HepG2 (cell line): ENCODE results near the gene KIAA1328.

ENCODE experiments used
- EZH2 ChIP-seq: conservative IDR thresholded peaks from 2 replicates; pipeline ENCODE4 v1.6.1; 2012; ENCODE audit warnings: mild to moderate bottlenecking, low read depth, low read length, moderate library complexity
- FOSL1 ChIP-seq: sonication (generic); formaldehyde crosslinking; IDR thresholded peaks from 2 replicates; pipeline ENCODE4 v1.9.0; 2021; ENCODE audit warnings: missing genetic modification reagents, borderline replicate concordance
- GABPA ChIP-seq, 2 experiments: IDR thresholded peaks; 2 replicates each; pipeline ENCODE4 v1.6.1; 2011 to 2016; ENCODE audit warnings: low read depth in 2 of 2, low read length in 1 of 2, missing biosample characterization in 1 of 2, missing genetic modification characterization in 1 of 2
- XBP1 ChIP-seq: sonication (generic); formaldehyde crosslinking; IDR thresholded peaks from 2 replicates; pipeline ENCODE4 v1.5.0; 2020; ENCODE audit warnings: missing genetic modification reagents
- YY1 ChIP-seq: IDR thresholded peaks from 2 replicates; pipeline ENCODE4 v1.6.1; 2011; ENCODE audit warnings: low read length, low read depth, moderate library complexity, mild to moderate bottlenecking; ENCODE audit not compliant: insufficient read depth, insufficient replicate concordance
- ZNF12 ChIP-seq: sonication (generic); formaldehyde crosslinking; IDR thresholded peaks from 2 replicates; pipeline ENCODE4 v1.5.0; 2020; ENCODE audit warnings: missing genetic modification reagents
- TF ChIP-seq, protein P1 (sequence below): sonication (generic); formaldehyde crosslinking; IDR thresholded peaks from 2 replicates; pipeline ENCODE4 v1.8.1; 2023; ENCODE audit warnings: missing genetic modification reagents, mild to moderate bottlenecking, borderline replicate concordance
- TF ChIP-seq, protein P2 (sequence below): sonication (generic); formaldehyde crosslinking; IDR thresholded peaks from 2 replicates; pipeline ENCODE4 v1.4.0; 2020; ENCODE audit warnings: missing genetic modification reagents, borderline replicate concordance
- TF ChIP-seq, protein P3 (sequence below): sonication (generic); formaldehyde crosslinking; IDR thresholded peaks from 2 replicates; pipeline ENCODE4 v1.4.0; 2020; ENCODE audit warnings: mild to moderate bottlenecking, missing genetic modification reagents
- TF ChIP-seq, protein P4 (sequence below), 2 experiments: sonication (generic) in 1 of 2; formaldehyde crosslinking in 1 of 2; IDR thresholded peaks; 2 replicates each; pipeline versions ENCODE4 v1.6.1 to v1.9.0; 2014 to 2022; ENCODE audit warnings: antibody characterized with exemption in 1 of 2, borderline replicate concordance in 1 of 2, inconsistent platforms in 1 of 2, low read depth in 1 of 2, missing genetic modification reagents in 1 of 2
- TF ChIP-seq, protein P5 (sequence below): sonication (generic); formaldehyde crosslinking; IDR thresholded peaks from 2 replicates; pipeline ENCODE4 v1.9.0; 2022; ENCODE audit warnings: missing genetic modification reagents, mild to moderate bottlenecking, borderline replicate concordance

DNA sequence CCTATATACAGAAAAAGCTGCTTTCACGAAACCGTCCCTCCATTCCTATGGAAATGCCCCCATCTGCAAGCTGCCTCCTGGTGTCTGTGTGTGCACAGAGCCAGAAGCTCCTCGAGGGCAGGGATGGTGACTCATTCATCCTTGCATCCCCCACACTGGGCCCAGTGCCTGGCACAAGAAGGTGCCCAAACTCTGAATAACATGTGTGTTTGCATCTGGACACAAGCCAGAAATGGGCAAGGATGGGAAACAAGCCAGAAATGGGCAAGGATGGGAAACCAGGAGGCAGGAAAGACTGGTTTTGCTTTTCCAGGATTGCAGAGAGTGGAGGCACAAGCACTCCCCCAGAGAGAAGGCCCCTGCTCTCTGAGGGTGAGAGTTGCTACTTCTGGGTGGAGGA, 422.8 kb downstream of the KIAA1328 start:
- TF ChIP-seq, protein P1, sequence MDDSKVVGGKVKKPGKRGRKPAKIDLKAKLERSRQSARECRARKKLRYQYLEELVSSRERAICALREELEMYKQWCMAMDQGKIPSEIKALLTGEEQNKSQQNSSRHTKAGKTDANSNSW (CRISPR knock-in tag), result no peak
- TF ChIP-seq, protein P2, sequence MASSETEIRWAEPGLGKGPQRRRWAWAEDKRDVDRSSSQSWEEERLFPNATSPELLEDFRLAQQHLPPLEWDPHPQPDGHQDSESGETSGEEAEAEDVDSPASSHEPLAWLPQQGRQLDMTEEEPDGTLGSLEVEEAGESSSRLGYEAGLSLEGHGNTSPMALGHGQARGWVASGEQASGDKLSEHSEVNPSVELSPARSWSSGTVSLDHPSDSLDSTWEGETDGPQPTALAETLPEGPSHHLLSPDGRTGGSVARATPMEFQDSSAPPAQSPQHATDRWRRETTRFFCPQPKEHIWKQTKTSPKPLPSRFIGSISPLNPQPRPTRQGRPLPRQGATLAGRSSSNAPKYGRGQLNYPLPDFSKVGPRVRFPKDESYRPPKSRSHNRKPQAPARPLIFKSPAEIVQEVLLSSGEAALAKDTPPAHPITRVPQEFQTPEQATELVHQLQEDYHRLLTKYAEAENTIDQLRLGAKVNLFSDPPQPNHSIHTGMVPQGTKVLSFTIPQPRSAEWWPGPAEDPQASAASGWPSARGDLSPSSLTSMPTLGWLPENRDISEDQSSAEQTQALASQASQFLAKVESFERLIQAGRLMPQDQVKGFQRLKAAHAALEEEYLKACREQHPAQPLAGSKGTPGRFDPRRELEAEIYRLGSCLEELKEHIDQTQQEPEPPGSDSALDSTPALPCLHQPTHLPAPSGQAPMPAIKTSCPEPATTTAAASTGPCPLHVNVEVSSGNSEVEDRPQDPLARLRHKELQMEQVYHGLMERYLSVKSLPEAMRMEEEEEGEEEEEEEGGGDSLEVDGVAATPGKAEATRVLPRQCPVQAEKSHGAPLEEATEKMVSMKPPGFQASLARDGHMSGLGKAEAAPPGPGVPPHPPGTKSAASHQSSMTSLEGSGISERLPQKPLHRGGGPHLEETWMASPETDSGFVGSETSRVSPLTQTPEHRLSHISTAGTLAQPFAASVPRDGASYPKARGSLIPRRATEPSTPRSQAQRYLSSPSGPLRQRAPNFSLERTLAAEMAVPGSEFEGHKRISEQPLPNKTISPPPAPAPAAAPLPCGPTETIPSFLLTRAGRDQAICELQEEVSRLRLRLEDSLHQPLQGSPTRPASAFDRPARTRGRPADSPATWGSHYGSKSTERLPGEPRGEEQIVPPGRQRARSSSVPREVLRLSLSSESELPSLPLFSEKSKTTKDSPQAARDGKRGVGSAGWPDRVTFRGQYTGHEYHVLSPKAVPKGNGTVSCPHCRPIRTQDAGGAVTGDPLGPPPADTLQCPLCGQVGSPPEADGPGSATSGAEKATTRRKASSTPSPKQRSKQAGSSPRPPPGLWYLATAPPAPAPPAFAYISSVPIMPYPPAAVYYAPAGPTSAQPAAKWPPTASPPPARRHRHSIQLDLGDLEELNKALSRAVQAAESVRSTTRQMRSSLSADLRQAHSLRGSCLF (CRISPR knock-in tag), result no peak
- TF ChIP-seq, protein P3, sequence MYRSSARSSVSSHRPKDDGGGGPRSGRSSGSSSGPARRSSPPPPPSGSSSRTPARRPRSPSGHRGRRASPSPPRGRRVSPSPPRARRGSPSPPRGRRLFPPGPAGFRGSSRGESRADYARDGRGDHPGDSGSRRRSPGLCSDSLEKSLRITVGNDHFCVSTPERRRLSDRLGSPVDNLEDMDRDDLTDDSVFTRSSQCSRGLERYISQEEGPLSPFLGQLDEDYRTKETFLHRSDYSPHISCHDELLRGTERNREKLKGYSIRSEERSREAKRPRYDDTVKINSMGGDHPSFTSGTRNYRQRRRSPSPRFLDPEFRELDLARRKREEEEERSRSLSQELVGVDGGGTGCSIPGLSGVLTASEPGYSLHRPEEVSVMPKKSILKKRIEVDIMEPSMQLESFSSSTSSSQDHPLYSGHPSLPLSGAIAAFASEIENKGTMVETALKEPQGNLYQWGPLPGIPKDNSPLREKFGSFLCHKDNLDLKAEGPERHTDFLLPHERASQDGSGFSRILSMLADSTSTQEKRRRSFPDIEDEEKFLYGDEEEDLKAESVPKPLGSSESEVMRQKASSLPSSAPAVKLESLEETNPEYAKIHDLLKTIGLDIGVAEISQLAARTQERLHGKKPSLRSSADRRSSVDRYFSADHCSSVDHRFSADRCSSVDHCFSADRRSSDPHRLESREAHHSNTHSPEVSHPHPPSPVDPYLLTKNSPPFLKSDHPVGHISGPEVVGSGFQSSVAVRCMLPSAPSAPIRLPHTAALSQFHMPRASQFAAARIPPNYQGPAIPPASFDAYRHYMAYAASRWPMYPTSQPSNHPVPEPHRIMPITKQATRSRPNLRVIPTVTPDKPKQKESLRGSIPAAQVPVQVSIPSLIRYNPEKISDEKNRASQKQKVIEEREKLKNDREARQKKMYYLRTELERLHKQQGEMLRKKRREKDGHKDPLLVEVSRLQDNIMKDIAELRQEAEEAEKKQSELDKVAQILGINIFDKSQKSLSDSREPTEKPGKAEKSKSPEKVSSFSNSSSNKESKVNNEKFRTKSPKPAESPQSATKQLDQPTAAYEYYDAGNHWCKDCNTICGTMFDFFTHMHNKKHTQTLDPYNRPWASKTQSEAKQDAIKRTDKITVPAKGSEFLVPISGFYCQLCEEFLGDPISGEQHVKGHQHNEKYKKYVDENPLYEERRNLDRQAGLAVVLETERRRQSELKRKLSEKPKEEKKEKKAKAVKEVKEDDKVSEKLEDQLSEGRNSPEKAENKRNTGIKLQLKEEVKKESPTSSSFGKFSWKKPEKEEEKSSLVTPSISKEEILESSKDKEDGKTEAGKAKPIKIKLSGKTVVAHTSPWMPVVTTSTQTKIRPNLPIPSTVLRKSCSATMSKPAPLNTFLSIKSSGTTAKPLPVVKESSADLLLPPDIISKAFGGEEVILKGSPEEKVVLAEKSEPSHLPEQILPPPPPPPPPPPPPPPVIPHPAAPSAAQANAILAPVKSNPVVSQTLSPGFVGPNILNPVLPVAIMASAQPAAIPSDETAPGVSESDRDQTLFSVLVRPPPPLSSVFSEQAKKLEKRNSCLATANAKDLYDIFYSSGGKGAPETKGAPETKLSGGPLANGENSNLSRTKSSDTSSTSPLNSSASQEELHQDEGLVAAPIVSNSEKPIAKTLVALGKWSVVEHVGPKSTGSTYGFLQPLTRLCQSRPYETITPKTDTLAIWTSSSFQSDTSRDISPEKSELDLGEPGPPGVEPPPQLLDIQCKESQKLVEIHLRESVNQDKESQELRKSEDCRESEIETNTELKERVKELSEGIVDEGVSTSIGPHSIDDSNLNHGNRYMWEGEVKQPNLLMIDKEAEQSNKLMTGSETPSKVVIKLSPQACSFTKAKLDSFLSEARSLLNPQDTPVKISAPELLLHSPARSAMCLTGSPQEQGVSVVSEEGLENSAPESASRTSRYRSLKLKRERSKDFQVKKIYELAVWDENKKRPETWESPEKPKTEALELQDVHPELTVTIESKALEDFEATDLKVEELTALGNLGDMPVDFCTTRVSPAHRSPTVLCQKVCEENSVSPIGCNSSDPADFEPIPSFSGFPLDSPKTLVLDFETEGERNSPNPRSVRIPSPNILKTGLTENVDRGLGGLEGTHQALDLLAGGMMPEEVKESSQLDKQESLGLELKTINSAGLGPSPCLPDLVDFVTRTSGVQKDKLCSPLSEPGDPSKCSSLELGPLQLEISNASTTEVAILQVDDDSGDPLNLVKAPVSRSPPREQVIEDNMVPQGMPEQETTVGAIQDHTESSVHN (CRISPR knock-in tag), result no peak
- no peak for TF ChIP-seq XBP1 (CRISPR knock-in tag)
- TF ChIP-seq GABPA (IDR thresholded peaks at IDR 0.05; ENCODE audit: low read depth, low read length), result no peak
- TF ChIP-seq GABPA (CRISPR knock-in tag; IDR thresholded peaks at IDR 0.05; ENCODE audit: low read depth), result no peak
- TF ChIP-seq, protein P4, sequence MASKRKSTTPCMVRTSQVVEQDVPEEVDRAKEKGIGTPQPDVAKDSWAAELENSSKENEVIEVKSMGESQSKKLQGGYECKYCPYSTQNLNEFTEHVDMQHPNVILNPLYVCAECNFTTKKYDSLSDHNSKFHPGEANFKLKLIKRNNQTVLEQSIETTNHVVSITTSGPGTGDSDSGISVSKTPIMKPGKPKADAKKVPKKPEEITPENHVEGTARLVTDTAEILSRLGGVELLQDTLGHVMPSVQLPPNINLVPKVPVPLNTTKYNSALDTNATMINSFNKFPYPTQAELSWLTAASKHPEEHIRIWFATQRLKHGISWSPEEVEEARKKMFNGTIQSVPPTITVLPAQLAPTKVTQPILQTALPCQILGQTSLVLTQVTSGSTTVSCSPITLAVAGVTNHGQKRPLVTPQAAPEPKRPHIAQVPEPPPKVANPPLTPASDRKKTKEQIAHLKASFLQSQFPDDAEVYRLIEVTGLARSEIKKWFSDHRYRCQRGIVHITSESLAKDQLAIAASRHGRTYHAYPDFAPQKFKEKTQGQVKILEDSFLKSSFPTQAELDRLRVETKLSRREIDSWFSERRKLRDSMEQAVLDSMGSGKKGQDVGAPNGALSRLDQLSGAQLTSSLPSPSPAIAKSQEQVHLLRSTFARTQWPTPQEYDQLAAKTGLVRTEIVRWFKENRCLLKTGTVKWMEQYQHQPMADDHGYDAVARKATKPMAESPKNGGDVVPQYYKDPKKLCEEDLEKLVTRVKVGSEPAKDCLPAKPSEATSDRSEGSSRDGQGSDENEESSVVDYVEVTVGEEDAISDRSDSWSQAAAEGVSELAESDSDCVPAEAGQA (IDR thresholded peaks at IDR 0.05; ENCODE audit: low read depth), result no peak
- TF ChIP-seq, protein P4 (CRISPR knock-in tag; IDR thresholded peaks at IDR 0.05; ENCODE audit: borderline replicate concordance), result no peak
- TF ChIP-seq EZH2, result no peak
- TF ChIP-seq, protein P5, sequence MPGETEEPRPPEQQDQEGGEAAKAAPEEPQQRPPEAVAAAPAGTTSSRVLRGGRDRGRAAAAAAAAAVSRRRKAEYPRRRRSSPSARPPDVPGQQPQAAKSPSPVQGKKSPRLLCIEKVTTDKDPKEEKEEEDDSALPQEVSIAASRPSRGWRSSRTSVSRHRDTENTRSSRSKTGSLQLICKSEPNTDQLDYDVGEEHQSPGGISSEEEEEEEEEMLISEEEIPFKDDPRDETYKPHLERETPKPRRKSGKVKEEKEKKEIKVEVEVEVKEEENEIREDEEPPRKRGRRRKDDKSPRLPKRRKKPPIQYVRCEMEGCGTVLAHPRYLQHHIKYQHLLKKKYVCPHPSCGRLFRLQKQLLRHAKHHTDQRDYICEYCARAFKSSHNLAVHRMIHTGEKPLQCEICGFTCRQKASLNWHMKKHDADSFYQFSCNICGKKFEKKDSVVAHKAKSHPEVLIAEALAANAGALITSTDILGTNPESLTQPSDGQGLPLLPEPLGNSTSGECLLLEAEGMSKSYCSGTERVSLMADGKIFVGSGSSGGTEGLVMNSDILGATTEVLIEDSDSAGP (CRISPR knock-in tag), result no peak
- TF ChIP-seq YY1, result no peak
- no peak for TF ChIP-seq FOSL1 (CRISPR knock-in tag)
- no peak for TF ChIP-seq ZNF12
